8988T (cell line): ENCODE data around the gene TMEM147.
"Not testable (repeated sequence)": the region's sequence is repeated elsewhere in the genome, so short reads cannot be mapped to it uniquely, and the experiment has no call there.

ENCODE experiments used
- DNase-seq: peaks from one replicate; pipeline ENCODE4 v3.0.0; 2011

TMEM147 gene

DNA sequence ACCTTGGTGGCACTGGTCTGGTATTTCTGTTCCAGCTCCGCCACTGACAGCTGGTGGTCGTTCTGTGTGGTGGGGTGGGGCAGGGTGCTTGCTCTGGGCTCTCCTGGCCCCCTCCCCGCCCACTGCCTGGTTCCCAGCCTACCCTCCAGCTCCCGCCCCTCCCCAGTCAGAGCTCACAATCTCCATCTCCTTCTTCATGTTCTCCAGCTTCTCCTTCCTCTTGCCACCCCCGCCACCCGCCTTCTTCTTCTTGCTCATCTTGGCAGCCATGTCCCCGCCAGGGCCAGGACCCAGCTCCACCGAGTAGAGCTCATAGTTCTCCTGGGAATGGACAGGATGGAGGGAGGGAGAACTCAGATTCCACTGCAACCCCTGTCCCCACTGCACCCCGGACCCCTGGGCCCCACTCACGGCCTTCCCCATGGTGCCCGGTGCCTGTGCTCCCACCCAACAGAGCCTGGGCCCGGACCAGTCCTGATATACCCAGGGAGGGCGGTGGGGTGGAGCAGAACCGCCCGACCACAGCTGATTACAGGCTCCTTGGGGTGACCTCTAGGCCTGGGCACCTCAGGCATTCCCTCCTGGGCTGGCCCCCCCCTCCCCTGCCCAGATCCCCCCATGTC lies 17.9 kb downstream of the TMEM147 start, which contains the start of gene ATP4A:
Gene ATP4A, minus strand, starts transcription at position 452 of the 623 bp plus-strand sequence. Its CDS starts 29 bp downstream, at position 423.
- peak; percentile 8 for DNase-seq

DNA sequence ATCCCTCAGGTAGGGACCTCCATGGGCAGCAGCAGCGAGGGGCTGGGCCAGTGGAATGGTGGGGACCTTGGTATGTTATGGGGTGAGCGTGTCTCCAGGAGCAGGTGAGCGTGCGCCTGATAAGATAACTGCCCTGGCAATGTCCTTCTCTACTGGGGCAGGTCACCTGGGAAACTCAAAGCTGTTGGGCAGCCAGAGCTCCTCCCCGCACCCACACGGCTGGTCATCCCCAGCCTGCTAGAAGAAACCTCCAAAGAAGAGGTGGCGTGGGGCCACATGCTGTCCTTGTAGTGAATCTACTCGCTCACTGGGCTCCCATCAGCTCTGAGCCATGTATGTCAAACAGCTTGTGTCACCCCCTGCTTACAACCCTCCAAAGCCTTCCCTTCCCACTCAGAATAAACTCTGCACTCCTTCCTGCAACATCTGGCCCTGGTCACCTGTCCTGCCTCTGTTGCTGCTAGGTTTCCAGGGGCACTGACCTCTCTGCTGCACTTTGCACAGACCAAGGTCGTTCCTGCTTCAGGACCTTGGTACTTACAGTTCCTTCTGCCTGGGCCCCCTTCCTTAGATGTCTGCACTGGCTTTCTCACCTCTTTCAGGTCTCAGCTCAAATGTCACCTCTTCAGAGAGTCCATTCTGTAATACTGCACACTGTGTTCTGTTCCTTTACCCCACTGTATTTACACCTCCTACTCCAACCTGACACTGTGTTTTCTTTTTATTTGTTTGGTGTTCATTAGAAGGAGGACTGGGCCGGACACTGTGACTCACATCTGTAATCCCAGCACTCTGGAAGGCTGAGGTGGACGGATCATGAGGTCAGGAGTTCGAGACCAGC lies 19.8 kb downstream of the TMEM147 start:
- peak; percentile 27 for DNase-seq

DNA sequence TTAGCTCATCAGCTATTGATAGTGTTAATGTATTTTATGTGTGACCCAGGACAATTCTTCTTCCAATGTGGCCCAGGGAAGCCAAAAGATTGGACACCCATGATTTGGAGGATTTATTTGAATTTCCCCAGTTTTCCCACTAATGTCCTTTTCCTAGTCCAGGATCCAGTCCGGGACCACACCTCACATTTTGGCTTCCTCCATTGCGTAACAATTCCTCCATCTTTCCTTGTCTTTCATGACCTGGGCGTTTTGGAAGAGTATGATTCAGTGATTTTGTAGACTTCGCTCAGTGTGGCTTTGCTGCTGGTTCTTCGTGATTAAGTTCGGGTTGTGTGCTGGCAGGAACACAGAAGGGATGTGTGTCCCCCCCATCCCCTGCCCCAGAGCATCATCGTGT lies 21.3 kb downstream of the TMEM147 start:
- DNase-seq, result no peak

- DNase-seq, result no peak
Measured at GRCh38 chr19:35569281-35569781, 23.9 kb downstream of the TMEM147 start.

DNA sequence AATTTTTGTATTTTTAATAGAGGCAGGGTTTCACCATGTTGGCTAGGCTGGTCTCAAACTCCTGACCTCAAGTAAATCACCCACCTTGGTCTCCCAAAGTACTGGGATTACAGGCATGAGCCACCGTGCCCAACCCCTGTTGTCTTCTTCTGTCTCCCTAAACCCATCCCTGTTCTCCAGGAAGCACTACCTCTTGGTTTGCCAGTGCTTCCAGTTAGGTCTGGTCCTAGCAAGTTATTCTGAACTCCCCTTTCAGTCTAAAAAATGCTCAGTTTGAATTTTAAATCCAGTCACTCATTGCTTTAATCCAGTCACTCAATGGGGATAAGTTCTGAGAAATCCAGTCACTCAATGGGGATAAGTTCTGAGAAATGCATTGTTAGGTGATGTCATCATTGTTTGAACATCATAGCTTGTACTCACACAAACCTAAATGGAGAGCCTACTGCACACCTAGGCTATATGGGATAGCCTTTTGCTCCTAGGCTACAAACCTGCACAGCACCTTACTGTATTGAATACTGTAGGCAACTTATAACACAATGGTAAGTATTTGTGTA lies 26.1 kb downstream of the TMEM147 start:
- no peak for DNase-seq

- no peak for DNase-seq
Measured at GRCh38 chr19:35577918-35578317, 32.5 kb downstream of the TMEM147 start.

DNA sequence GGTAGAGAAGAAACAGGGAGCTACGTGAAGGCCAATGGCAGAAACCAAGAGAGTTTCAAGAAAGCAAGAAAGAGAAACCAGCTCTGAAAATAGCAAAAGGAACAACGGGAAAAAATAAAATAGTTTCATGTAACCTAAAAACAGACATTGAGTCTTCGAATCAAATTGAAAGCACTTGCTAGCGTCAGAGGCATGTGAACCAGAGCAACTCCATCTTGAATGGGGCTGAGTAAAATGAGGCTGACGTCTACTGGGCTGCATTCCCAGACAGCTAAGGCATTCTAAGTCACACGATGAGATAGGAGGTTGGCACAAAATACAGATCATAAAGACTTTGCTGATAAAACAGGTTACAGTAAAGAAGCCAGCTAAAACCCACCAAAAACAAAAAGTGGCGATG lies 33.3 kb downstream of the TMEM147 start:
- no peak for DNase-seq

DNA sequence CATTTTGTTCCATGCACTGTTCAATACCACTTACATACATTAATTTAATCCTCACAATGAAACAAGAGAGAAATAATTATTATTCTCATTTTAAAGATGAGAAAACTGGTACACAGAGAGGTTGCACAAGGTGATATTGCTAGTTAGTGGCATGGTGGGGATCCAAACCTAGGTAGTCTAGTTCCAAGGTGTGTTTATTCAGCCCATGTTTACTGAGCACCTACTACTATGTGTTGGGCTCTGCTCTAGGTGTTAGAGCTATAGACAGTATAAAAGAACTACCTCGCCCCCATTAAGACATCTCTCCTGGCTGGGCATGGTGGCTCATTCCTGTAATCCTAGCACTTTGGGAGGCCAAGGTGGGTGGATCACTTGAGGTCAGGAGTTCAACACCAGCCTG lies 37.3 kb downstream of the TMEM147 start:
- no peak for DNase-seq

DNA sequence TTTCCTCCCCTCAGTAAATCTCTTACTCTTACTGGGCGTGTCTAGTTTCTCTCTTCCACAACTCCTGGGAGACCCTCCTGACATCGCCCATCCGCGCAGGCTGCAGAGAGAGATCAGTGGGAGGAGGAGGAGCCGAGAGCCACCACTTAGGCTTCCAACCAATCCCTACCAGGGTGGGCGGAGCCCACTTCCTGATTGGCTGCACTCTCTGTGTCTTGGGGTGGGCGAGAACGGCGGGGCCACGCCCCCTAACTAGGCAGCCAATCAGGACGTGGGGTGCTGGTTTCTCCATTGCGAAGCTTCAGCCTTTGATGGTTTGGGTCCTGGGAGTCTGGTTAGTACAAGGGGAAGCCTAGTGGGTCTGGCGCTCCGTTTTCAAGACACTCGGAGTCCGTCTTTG lies 40.4 kb downstream of the TMEM147 start, which contains the start of gene PMIS2:
Gene PMIS2, plus strand, starts transcription at position 326 of the 400 bp plus-strand sequence. CDS start 87 bp downstream, outside the sequence.
- DNase-seq, result peak; percentile 49

GRCh38 chr19:35587321-35587720 lies 41.9 kb downstream of the TMEM147 start:
- DNase-seq, result no peak

- DNase-seq, result no peak
Measured at GRCh38 chr19:35590875-35591274, 45.4 kb downstream of the TMEM147 start.

DNA sequence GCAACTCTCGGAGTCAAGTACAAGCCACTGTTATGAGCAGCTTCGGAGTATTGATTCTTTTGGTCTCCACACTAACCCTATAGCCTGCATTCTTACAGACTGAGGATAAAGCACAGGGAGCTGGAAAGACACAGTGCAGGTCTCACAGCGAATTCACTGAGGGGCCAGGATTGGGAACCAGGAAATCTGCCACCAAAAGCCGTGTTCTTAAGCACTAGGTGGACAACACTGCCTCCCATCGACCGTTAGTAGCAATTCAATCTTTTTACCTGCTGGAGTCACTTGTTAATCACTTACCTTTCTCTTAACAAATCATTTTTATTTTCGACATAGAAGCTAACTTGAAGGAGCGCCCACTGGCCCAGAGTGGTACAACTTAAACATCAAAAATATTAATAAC lies 46.8 kb downstream of the TMEM147 start:
- DNase-seq, result peak; percentile 55

DNA sequence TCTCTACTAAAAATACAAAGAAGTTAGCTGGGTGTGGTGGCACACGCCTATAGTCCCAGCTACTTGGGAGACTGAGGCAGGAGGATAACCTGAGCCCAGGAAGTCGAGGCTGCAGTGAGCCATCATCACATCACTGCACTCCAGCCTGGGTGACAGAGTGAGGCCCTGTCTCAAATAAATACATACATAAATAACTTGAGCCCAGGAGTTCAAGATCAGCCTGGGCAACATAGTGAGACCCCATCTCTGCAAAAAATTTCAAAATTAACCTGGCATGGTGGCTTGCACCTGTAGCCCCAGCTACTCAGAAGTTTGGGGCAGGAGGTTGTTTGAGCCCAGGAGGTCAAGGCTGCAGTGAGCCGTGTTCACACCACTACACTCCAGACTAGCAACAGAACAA lies 49.6 kb downstream of the TMEM147 start:
- not testable (repeated sequence) for DNase-seq

DNA sequence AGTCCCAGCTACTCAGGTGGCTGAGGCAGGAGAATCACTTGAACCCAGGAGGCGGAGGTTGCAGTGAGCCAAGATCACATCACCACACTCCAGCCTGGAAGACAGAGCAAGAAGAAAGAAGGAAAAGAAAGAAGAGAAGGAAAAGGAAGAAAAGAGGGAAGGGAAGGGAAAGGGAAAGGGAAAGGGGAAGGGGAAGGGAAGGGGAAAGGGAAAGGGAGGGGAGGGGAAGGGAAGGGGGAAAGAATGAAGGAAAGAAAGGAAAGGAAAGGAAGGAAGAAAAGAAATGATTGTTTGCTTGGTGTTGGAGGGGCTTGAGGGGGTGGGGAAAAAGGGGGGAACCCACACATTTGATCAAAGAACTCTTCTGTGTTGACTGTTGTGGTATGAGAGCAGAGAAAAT lies 50.5 kb downstream of the TMEM147 start:
- no peak for DNase-seq

GRCh38 chr19:35596366-35596999 lies 51.1 kb downstream of the TMEM147 start:
- peak; percentile 51 for DNase-seq
